Activated T-helper 2 cell treated with anti-CD3 and anti-CD28 coated beads, Interferon-gamma antibody, Interleukin-2, Interleukin-4, amounts not matched to agents 10 μg/mL and 5 μg/mL and 100 μg/mL, durations not matched to agents 14 hours and 24 hours and 36 hours (primary cell): ENCODE results near the gene LCK. TPM values are rescaled to one million over a fixed set of nuclear protein-coding genes. Genes with fewer than 3 reads are reported as not detected.
A peak's percentile ranks its signal among the peaks of the same experiment; 100 is the strongest.

Source experiments
- DNase-seq: peaks from one replicate; pipeline ENCODE4 v3.0.0; 2021; ENCODE audit warnings: low spot score
- H3K27ac Mint-ChIP-seq: one replicate; pipeline ENCODE4 v1.8.0; 2021; ENCODE audit warnings: mixed read lengths
- H3K27me3 Mint-ChIP-seq: one replicate; pipeline ENCODE4 v1.8.0; 2021; ENCODE audit warnings: low read depth, mixed read lengths
- H3K36me3 Mint-ChIP-seq: one replicate; pipeline ENCODE4 v1.8.0; 2021; ENCODE audit warnings: low read depth, mixed read lengths
- H3K4me1 Mint-ChIP-seq: one replicate; pipeline ENCODE4 v1.8.0; 2021; ENCODE audit warnings: low read depth, mixed read lengths
- H3K4me3 Mint-ChIP-seq: one replicate; pipeline ENCODE4 v1.8.0; 2021; ENCODE audit warnings: low read depth, mild to moderate bottlenecking, moderate library complexity, mixed read lengths
- H3K9me3 Mint-ChIP-seq: one replicate; pipeline ENCODE4 v1.8.0; 2021; ENCODE audit warnings: mixed read lengths
- intact Hi-C: fragments of 100-400 bp; cut with micrococcal nuclease; formaldehyde crosslinking; loops from one replicate; pipeline ENCODE4 v1.15.1; 2023
- total RNA-seq: library from RNA; stranded (reverse); gene quantifications from 2 replicates; pipeline ENCODE4 v1.2.3, GENCODE V29; 2022

LCK gene
- total RNA-seq, 1 donor from 2014 or later = 221 TPM

DNA sequence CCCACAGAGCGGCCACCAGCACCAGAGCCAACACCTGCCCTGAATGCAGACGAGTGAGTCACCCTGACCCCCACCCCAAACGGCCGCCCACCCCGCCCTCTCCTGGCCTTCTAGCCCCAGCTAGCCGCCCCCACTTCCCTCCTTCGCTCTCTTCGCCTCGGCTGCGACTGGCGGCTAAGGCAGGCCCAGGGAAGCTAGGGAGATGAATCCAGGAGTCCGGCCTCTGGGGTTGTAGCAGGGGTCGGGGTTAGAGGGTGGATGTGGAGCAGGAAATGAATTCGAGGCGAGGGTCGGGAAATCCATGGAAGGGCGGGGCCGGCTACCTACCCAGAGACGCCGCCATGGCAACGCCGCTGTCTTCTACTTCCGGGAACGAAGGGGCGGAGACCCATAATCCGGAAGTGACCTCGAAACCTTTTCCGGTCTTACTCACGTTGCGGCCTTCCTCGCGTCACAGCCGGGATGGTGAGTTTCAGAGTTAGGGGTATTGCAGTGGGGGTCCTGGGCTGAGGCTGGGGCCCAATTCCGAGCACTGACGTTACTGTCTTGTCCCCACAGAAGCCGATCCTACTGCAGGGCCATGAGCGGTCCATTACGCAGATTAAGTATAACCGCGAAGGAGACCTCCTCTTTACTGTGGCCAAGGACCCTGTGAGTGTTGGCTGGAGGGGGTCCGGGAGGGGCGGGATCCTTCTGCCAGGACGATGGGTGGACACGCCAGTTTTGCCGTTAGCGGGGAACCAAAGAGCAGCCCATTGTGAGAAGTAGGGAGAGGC, 28.9 kb upstream of the LCK start, which contains the start of the genes EIF3I and TMEM234:
Gene EIF3I, plus strand, starts transcription at position 428 of the 776 bp plus-strand sequence. Its CDS starts 35 bp downstream, at position 463.
Gene TMEM234, minus strand, starts transcription at position 374 of the 776 bp plus-strand sequence. Its CDS starts 31 bp downstream, at position 343.
- H3K36me3 Mint-ChIP-seq = peaks cover 40% of the 10 kb centered on the region
- H3K9me3 Mint-ChIP-seq = no peaks in the 10 kb centered on the region
- peaks cover 28% of the 10 kb centered on the region for H3K4me1 Mint-ChIP-seq
- H3K27me3 Mint-ChIP-seq = no peaks in the 10 kb centered on the region
- intact Hi-C loops = loop anchor here (2.0 kb wide), 3 partner anchors 27 to 173 kb away; partner anchors contain the start of gene BSDC1
- peak within 1 kb of the TSS; percentile 95 for H3K27ac Mint-ChIP-seq
- peak; percentile 88 for DNase-seq
- peak within 1 kb of the TSS; percentile 94 for H3K4me3 Mint-ChIP-seq

DNA sequence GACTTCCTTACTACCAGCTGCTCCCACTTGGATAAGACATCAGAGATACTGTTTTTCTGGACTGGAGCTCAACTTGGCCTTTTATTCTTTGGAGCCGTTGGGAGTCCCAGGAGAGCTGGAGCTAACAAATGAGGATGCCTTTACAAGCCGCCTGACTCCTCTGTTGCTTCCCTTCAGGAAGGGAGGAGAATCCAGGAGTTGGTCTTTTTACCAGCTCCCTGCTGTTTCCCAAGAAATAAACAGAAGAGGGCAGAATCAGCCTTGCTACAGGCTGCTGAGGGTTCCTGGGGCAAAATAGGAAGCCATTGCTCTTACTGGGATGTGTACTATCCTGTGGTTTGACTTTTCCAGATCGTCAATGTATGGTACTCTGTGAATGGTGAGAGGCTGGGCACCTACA, 27.4 kb upstream of the LCK start:
- Mint-ChIP-seq H3K9me3 (no peaks in the 10 kb centered on the region), H3K4me3 (peak overlapping the region; percentile 94), H3K27ac (peak overlapping the region; percentile 95), H3K36me3 (peaks cover 55% of the 10 kb centered on the region), H3K27me3 (no peaks in the 10 kb centered on the region), H3K4me1 (peaks cover 28% of the 10 kb centered on the region)
- intact Hi-C loops = loop anchor here (2.0 kb wide), 3 partner anchors 25 to 171 kb away; partner anchors contain the start of gene BSDC1
- DNase-seq = no peak

DNA sequence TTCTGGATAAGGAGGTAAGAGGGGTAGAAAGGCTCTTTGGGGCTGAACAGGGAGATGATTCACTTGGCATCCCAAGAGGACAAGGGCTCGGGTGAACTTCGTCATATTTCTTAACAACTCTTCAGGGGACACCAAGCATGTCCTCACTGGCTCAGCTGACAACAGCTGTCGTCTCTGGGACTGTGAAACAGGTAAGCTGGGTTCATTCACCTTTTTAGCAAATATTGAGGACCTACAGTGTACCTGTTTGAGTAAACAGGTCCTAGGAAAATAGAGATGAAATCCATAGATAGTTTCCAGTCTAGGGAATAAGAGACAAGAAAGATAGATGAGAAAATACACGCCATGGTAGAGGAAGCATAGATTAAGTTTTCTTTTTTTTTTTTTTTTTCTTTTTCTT, 26.8 kb upstream of the LCK start:
- peaks cover 58% of the 10 kb centered on the region for H3K36me3 Mint-ChIP-seq
- peak overlapping the region; percentile 95 for H3K27ac Mint-ChIP-seq
- DNase-seq = no peak
- intact Hi-C loops = no loop called here
- no peaks in the 10 kb centered on the region for H3K9me3 Mint-ChIP-seq
- no peaks in the 10 kb centered on the region for H3K27me3 Mint-ChIP-seq
- peak overlapping the region; percentile 94 for H3K4me3 Mint-ChIP-seq
- peaks cover 28% of the 10 kb centered on the region for H3K4me1 Mint-ChIP-seq

GRCh38 chr1:32228771-32229170, 22.3 kb upstream of the LCK start:
- no peak for DNase-seq
- no peaks in the 10 kb centered on the region for H3K9me3 Mint-ChIP-seq
- no peaks in the 10 kb centered on the region for H3K27me3 Mint-ChIP-seq
- no peak overlapping the region for H3K27ac Mint-ChIP-seq
- peaks cover 7% of the 10 kb centered on the region for H3K4me1 Mint-ChIP-seq
- H3K36me3 Mint-ChIP-seq = peaks cover 56% of the 10 kb centered on the region
- no peak overlapping the region for H3K4me3 Mint-ChIP-seq
- intact Hi-C loops = no loop called here

- no peak overlapping the region for H3K4me3 Mint-ChIP-seq
- DNase-seq = no peak
- no peaks in the 10 kb centered on the region for H3K27me3 Mint-ChIP-seq
- intact Hi-C loops = no loop called here
- H3K36me3 Mint-ChIP-seq = peaks cover 37% of the 10 kb centered on the region
- no peaks in the 10 kb centered on the region for H3K4me1 Mint-ChIP-seq
- H3K9me3 Mint-ChIP-seq = no peaks in the 10 kb centered on the region
- H3K27ac Mint-ChIP-seq = no peak overlapping the region
These were observed 19.1 kb upstream of the LCK start for GRCh38 chr1:32231843-32232432.

DNA sequence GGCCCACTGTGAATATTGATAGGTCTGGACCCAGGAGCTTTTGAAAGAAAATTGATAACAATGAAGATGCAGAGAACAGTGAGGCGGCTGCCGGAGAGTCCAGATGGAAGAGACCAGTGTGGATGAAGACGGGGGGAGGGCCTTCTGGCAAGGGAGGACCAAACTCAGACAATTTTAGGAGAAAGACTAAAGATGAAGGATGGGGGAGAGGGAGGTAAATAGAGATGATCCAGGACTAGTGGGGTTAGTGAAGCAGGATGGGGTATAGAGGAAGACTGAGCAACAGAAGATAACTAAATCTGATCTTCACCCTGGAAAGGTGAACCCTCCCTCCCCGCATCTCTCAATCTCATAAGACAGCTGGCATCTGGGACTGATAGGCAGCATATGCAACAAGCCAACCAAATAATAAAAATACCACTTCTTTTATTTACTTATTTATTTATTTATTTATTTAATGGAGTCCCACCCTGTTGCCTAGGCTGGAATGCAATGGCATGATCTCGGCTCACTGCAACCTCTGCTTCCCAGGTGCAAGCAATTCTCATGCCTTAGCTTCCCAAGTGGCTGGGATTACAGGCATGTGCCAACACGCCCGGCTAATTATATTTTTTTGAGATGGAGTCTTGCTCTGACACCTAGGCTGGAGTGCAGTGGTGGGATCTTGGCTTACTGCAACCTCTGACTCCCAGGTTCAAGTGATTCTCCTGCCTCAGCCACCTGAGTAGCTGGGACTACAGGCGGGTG, 18.3 kb upstream of the LCK start:
- H3K9me3 Mint-ChIP-seq = no peaks in the 10 kb centered on the region
- H3K4me3 Mint-ChIP-seq = no peak overlapping the region

GRCh38 chr1:32234792-32235191, 16.3 kb upstream of the LCK start:
- no peaks in the 10 kb centered on the region for H3K4me1 Mint-ChIP-seq
- H3K27me3 Mint-ChIP-seq = no peaks in the 10 kb centered on the region
- no peak overlapping the region for H3K4me3 Mint-ChIP-seq
- H3K27ac Mint-ChIP-seq = no peak overlapping the region
- H3K9me3 Mint-ChIP-seq = no peaks in the 10 kb centered on the region
- DNase-seq = no peak
- intact Hi-C loops = no loop called here
- peaks cover 16% of the 10 kb centered on the region for H3K36me3 Mint-ChIP-seq

More for the DNA sequence above, 18.3 kb upstream of the LCK start:
- Mint-ChIP-seq H3K4me1 (no peaks in the 10 kb centered on the region), H3K27me3 (no peaks in the 10 kb centered on the region), H3K27ac (no peak overlapping the region), H3K36me3 (peaks cover 31% of the 10 kb centered on the region)
- no peak for DNase-seq
- intact Hi-C loops = no loop called here

DNA sequence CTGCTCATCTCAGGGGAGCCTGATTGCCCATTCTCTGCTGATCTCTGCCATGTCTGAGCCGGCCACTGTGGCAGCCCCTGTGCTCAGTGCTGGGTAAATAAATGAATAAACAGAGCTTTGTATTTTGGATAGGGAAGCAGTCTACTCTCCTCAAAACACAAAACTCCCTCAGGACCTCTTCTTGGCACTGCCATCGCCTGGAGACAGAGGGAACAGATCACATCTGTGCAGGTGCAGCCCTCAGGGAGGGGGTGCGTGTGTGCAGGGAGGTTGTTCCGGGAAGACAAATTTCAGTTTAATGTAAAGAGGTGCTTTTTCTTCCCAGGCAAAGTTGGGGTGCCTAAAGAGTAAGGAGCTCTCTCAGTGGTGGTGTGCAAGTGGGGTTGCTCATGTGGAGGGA, 11.7 kb upstream of the LCK start:
- Mint-ChIP-seq H3K4me3 (peak overlapping the region; percentile 9), H3K4me1 (peaks cover 13% of the 10 kb centered on the region), H3K27me3 (no peaks in the 10 kb centered on the region), H3K27ac (no peak overlapping the region), H3K36me3 (no peaks in the 10 kb centered on the region), H3K9me3 (no peaks in the 10 kb centered on the region)
- no peak for DNase-seq
- intact Hi-C loops = no loop called here

DNA sequence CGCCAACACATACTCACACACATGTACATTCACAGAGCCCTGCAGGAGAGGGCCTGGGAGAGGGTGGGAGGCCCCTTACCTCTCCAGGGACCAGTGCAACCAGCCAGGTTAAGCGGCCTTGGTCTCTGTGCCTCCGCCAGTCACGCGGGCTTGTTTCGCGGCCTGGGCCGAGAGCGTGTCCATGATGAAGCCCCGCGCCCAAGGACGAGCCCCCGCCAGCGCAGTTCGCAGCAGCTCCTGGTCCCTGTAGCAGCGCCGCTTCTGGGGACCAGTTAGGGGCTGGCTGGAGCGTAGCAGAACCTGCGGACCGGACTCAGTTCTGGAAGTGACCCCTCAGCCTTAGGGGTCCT, 11.3 kb upstream of the LCK start:
- intact Hi-C loops = no loop called here
- Mint-ChIP-seq H3K27ac (no peak overlapping the region), H3K9me3 (no peaks in the 10 kb centered on the region)

GRCh38 chr1:32240140-32240951, 10.7 kb upstream of the LCK start:
- H3K4me1 Mint-ChIP-seq = peaks cover 13% of the 10 kb centered on the region
- no peak for DNase-seq
- intact Hi-C loops = no loop called here
- H3K27ac Mint-ChIP-seq = no peak overlapping the region
- no peaks in the 10 kb centered on the region for H3K36me3 Mint-ChIP-seq
- no peaks in the 10 kb centered on the region for H3K9me3 Mint-ChIP-seq
- peak overlapping the region; percentile 78 for H3K4me3 Mint-ChIP-seq
- no peaks in the 10 kb centered on the region for H3K27me3 Mint-ChIP-seq

More for the DNA sequence above, 11.3 kb upstream of the LCK start:
- Mint-ChIP-seq H3K4me1 (peaks cover 13% of the 10 kb centered on the region), H3K36me3 (no peaks in the 10 kb centered on the region), H3K27me3 (no peaks in the 10 kb centered on the region), H3K4me3 (peak overlapping the region; percentile 78)
- no peak for DNase-seq

DNA sequence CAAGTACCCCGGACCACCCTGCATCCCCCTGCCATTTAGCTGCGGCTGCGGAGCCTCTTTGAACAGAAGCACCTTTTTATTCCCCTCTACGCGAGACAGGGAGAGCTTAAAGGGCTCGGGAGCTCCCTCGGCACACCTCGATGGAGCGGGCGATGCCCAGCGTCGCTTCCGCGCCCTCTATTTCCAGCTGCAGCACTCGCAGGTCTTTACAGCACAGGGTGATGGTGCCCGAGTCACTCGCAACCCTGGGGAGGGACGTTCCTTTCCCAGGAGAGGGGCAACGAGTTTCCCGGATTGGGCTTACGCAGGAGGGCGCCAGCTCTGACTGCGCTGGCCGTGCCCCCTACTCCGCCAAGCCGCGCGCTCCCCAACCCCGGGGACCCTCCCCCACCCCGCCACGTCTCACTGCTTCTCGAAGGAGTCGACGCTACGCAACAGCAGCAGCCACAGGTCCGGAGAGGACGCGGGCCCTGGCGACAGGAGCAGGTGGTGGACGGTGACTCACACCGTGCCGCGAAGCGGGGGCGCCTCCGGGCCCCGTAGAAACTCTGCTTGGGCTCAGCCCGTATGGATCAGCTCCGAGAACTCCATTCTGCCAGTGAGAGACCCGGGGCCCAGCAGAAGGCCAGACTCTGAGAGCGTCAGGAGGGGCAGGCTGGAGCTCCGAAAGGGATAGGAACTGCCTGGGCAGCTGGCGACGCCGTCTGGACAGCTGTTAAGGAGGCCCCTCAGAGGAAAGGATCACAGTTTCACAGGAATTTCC, 9.9 kb upstream of the LCK start:
- Mint-ChIP-seq H3K27ac (no peak overlapping the region), H3K9me3 (no peaks in the 10 kb centered on the region), H3K4me1 (peaks cover 13% of the 10 kb centered on the region), H3K27me3 (no peaks in the 10 kb centered on the region), H3K36me3 (no peaks in the 10 kb centered on the region), H3K4me3 (peak overlapping the region; percentile 78)
- DNase-seq = no peak
- intact Hi-C loops = no loop called here
